HG02678 (cell line): ENCODE data around the gene SCAP.

Source experiments
- ATAC-seq: cut with Tn5 transposase; IDR thresholded peaks from one replicate; pipeline ENCODE4 v1.9.1; 2021; ENCODE audit warnings: mild to moderate bottlenecking, moderate library complexity; ENCODE audit not compliant: unreplicated experiment

SCAP gene

DNA sequence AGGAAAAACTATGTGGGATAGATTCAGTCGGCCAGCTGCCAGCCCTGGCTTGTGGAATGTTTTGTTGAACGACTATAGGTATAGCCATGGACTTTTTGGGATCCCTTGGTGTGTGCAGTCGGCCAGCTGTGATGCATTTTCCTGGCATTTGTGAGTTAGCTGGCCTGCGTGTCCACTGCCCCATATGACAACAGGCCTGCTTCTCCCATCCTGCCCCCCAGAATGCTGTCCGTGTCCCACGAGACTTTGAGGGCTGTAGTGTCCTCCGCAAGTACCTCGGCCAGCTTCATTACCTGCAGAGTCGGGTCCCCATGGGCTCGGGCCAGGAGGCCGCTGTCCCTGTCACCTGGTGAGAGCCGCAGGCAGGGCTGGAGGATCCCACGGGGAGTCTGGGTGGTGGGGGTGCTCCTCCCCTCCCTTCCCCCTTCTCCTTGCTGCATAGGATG lies 71.3 kb downstream of the SCAP start:
- no peak for ATAC-seq

DNA sequence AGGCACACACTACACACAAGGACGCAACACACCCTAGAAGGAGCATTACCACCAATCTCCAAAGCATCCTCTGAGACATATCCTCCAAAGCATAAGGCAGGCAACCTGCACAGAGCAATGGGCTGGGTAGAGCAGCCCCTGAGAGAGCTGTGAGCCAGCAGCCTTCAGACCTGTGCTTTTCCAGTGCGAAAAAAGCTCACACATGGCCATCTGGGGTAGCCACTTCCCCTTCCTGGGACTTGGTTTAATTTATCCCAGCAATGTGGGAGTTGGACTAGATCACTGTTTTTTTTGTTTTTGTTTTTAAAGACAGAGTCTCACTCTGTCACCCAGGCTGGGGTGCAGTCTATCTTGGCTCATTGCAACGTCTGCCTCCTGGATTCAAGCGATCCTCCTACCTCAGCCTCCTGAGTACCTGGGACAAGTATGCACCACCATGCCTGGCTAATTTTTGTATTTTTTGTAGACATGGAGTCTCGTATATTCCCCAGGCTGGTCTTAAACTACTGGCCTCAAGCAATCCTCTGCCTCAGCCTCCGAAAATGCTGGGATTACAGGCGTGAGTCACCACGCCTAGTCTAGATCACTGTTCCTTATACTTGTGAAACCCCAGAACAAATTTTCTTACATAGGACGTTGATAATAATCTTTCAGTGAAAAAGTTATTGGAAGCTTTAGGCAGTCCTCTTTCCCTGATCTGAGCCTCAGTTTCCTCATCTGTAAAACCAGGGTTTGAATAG lies 76.0 kb downstream of the SCAP start:
- no peak for ATAC-seq

DNA sequence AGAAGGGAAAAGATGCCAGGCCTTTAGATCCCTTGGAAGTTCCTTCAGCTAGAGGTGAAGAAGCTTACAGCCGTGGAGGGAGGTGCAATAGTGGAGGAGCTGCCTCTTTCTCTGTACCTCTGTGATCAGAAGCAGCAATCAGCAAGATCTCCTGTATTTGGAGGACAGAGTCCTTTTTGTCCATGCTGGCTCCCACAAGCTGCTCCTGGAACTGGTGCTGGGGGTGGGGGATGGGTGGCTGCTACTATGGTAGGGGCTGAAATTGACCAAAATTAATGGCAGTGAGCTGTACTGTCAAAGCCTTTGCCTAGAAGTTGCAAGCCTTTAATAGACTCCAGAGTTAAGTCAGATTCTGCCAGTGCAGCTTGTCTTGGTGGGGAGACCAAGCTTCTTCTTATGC lies 76.7 kb downstream of the SCAP start:
- ATAC-seq, result no peak

DNA sequence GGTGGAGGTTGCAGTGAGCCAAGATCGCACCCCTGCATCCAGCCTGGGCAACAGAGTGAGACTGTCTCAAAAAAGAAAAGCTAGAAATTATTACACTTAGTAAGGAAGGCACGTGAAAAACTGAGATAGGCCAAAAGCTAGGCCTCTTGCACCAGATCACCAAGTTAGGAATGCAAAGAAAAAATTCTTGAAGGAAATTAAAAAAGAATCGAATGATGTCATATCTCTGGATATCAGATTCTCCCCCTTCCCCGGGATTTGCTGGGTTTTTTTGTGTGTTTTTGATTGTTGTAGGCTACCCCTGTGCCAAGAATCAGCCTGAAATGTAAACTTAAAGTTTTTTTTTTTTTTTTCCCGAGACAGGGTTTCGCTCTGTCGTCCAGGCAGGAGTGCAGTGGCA lies 77.5 kb downstream of the SCAP start:
- ATAC-seq, result no peak

- no peak for ATAC-seq
Observed at GRCh38 chr3:47394881-47395280, 80.9 kb downstream of the SCAP start.

DNA sequence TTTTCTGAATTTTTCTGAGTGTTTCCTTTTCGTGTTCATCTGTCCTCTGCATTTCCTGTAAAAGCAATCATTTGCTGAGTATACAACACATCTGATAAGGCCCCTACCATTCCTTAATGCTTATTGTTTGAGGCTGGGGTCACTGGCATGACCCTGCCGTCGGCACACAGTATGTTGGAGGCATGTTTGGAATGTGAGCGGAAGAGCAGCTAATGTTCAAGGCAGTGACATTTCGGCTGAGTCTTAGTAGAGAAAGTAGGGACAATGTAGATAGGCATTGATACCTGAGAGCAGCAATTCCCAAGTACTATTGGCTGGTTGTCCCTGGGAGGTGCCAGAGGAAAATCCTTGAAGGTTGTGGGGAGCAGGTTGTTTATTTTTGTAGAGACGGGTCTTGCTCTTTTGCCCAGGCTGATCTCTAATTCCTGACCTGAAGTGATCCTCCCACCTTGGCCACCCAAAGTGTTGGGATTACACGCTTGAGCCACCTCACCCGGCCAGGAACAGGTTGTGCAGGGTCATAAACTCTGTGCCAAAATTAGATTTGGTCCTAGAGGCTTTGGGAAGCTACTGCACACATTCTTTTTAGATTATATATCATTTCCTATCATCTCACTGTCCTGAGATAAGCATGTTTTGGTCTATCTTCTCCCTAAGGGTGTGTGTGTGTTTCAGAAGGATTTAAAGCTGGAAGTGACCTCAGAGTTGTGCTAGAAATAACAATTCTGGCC lies 81.4 kb downstream of the SCAP start:
- ATAC-seq, result no peak

- ATAC-seq, result no peak
Observed at GRCh38 chr3:47392933-47393332, 82.8 kb downstream of the SCAP start.

GRCh38 chr3:47385796-47386195 lies 89.9 kb downstream of the SCAP start:
- ATAC-seq, result no peak

DNA sequence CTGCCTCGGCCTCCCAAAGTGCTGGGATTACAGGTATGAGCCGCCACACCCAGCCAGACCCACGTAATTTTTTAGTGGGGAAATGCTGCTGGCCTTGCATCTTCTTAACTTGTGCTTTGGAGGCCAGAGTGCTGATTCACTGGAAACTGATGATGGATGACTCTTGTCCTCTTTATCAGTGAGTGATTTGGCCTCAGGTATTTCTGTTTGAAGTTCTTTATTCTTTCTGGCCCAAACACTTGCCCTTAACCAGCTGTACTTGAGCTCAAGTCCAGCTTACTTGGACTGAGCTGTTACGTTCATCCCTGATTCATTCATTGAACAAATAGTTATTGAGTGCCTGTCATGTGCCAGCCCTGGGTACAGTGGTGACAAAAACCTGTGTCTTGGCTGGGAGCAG lies 90.7 kb downstream of the SCAP start:
- no peak for ATAC-seq

- no peak for ATAC-seq
Observed at GRCh38 chr3:47384425-47384824, 91.3 kb downstream of the SCAP start.

- ATAC-seq, result peak; percentile 54
Observed at GRCh38 chr3:47381317-47382157, 94.2 kb downstream of the SCAP start.

- peak; percentile 83 for ATAC-seq
Observed at GRCh38 chr3:47380601-47381316, 95.0 kb downstream of the SCAP start, which contains the start of gene PTPN23. PTPN23 (plus strand) TSS chr3:47381021; CDS start chr3:47381097, 76 bp downstream.

GRCh38 chr3:47380026-47380600 lies 95.6 kb downstream of the SCAP start:
- peak; percentile 13 for ATAC-seq

DNA sequence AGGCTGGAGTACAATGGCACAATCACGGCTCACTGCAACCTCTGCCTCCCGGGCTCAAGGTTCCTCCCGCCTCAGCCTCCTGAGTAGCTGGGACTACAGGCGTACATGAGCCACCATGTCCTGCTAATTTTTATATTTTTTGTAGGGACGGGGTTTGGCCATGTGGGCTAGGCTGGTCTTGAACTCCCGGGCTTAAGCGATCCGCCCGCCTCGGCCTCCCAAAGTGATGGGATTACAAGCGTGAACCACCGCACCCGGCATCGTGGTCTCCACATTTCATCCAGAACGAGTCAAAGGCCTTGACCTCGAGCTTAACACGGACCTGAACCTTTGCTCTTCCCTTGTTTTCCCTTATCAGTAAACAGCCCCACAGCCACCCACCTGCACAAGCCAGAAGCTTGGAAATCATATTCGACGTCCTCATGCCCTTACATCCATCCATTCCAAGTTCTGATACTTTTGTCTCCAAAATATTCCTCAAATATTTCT lies 96.3 kb downstream of the SCAP start:
- ATAC-seq, result no peak

GRCh38 chr3:47378869-47379268 lies 96.9 kb downstream of the SCAP start:
- no peak for ATAC-seq

- ATAC-seq, result no peak
Observed at GRCh38 chr3:47377186-47377585, 98.6 kb downstream of the SCAP start.

- no peak for ATAC-seq
Observed at GRCh38 chr3:47376393-47376792, 99.3 kb downstream of the SCAP start.

DNA sequence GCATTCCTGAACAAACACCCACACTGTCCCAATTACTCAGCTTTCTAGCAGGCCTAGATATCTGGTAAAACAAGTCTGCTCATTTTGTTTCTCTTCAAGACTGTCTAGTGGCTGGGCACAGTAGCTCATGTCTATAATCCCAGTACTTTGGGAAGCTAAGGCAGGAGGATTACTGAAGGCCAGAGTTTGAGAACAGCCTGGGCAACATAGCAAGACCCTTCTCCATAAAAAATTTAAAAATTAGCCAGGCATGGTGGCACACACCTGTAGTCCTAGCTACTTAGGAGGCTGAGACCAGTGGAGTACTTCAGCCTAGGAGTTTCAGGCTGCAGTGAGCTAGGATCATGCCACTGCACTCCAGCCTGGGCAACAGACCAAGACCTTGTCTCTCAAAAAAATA lies 101.2 kb downstream of the SCAP start:
- no peak for ATAC-seq

GRCh38 chr3:47370887-47371697 lies 104.6 kb downstream of the SCAP start:
- no peak for ATAC-seq
